HG02870 (cell line): ENCODE results near the gene PDGFB.

ENCODE experiments used
- ATAC-seq: cut with Tn5 transposase; IDR thresholded peaks from one replicate; pipeline ENCODE4 v1.9.1; 2021; ENCODE audit warnings: mild to moderate bottlenecking, moderate library complexity; ENCODE audit not compliant: unreplicated experiment

Gene PDGFB

GRCh38 chr22:39254789-39255298, 10.1 kb upstream of the PDGFB start:
- no peak for ATAC-seq

- no peak for ATAC-seq
These were observed 9.3 kb upstream of the PDGFB start for GRCh38 chr22:39254122-39254521.

DNA sequence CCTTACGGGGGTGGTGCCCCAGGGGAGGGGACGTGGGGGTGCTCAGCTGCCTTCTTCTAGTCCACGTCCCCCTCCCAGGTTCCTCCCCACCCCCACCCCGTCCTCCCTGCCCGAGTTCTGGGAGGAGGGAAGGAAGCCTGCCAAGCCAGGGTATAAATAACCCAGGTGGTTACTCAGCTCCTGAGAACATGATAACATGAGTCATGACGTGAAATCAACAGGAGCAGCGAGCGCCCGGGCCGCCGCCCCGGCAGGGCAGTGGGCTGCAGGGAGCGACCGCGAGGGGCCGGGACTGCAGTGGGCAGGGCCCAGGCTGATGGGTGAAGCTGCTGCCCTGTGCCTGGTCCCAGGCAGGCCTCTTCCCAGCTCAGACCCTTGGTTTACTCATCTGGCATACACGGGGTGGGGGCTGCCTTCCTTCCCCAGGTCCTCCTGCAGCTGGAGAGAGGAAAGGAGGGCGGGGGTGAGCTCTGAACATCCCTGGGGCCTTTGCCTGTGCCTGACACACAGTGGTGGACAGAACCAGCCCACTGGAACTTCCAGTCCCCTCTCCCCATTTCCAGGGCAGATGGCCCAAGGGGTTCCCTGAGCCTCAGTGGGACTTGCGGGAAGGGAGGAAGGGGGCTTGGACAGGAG, 8.8 kb upstream of the PDGFB start:
- no peak for ATAC-seq

DNA sequence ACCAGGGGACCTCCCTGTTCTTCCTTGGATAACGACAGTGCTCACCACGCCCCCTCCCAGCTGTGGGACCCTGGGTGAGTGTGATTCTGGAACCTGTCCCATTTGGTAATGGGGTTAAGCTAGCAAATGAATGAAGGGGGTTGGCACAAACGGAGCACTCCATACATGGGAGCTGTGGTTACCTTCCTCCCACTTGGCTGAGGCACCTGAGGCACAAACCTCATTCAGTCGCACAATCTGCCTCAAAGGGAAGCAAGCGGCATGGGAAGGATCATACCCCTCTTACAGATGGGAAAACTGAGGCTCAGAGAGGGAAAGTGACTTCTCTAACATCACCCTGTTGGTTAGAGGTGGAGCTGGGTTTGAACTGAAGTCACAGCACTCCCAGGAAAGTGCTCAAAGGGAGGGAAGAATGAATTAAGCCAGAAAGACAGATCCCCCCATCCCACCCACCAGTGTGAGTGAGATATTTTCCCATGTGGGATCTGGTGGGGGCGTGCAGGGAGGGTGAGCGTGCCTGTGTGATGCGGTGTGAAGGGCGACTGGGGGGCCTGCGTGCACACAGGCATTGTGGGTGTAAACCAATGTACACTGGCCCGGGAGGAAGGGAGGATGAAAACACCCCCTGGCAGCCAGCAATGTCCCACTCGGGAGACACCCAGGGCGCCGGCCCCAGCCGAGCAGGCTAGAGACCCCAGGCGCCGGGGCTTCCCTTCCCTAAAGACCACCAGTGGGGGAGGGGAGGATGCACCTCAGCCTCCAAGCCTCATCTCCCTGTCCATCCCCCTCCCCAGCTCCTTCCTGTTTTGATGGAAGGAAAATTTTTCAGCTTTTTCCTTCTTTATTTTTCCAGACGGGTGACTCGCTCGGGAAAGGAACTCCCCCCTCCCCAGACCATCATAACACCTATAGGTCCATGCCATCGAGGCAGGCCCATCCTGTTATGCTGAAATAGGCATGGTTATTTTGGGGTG, 8.0 kb upstream of the PDGFB start:
- ATAC-seq: no peak

- no peak for ATAC-seq
These were observed 7.1 kb upstream of the PDGFB start for GRCh38 chr22:39251762-39252460.

- ATAC-seq: no peak
These were observed 6.1 kb upstream of the PDGFB start for GRCh38 chr22:39250838-39251237.

- ATAC-seq: no peak
These were observed 5.3 kb upstream of the PDGFB start for GRCh38 chr22:39250131-39250530.

DNA sequence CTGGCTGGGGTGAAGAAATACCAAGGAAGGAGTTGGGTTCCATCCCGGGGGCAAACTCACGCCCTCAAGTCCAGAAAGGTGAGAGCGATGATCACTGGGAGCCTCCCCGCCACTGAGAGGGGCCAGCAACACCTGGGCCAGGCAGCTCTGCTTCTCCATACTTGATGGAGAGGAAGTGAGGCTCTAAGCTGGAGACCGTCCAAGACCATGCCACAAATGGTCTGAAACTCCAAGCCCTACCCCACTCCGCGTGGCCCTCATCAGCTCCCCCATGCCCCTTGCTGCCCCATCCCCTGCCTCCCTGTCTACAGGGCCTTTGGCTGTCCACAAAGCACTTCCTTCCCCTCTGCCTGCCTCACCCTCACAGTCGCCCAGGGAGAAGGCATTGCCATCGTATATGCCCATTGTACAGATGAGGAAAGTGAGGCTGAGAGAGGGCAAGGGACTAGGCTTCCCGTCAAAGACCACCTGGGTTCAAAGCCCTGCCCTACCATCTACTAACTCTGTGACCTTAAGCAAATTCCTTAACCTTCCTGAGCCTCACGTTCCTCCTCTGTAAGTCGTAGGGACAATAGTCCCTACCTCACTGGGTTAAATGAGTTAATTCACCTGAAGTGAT, 4.4 kb upstream of the PDGFB start:
- no peak for ATAC-seq

- ATAC-seq: no peak
These were observed 3.5 kb upstream of the PDGFB start for GRCh38 chr22:39248254-39248653.

GRCh38 chr22:39247361-39247760, 2.6 kb upstream of the PDGFB start:
- no peak for ATAC-seq

GRCh38 chr22:39246690-39247332, 2.0 kb upstream of the PDGFB start:
- ATAC-seq: no peak

GRCh38 chr22:39246217-39246616, 1.4 kb upstream of the PDGFB start:
- ATAC-seq: no peak

DNA sequence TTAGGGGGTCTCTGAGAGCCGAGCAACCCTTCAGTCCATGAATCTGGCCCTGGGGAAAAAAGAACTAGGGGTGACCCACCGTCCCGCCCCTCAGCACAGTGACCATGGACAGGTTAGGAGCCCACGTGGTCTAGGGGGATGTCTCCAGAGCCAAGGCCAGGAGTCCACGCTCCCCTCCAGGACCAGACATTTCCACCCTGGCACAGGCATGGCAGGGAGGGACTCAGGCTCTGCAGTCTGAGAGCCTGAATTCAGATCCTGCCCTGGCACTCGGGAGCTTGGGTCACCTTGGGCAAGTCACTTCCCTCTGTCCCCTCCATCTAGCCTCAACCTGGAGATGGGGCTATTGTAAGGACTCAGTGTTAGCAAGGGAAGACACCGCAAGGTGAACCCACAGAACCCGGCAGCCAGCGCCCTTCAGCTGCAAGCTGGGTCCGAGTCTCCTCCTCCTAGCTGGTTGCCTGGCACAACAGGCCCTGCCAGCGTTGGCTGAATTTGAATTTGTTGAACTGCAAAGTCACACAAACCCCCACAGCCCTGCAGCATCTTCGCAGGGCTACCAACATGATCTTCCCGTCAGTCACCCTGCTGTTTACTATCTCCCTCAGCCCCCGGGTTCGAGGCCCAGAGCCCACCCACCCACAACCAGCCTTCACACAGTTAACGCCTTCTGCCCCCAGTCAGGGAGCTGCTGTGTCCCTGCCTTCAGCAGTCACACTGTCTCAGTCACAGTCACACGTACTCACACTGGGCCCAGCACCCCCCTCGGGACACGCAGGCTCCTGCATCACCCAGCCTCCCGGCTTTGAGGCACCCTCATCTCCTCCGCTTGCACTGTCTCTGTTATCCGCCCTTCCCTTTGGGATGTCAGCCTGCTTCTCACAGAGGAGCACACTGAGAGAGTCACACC, 603 bp upstream of the PDGFB start:
- no peak for ATAC-seq

DNA sequence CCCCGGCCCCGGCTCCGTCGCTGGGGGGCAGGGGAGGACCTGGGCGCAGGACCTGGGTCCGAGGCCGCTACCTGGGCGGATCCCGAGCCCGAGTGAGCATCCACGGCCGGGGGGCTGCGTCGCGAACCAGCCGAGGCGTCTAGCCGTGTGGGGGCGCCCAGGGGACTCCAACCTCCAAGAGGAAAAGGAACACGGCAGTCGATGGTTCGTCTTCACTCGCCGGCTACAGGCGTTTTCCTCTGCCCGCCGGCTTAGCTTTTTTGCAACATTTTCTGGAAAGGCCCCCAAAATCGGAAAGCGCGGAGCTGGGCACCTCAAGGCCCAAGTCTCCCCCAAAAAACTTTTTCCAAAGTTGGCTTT, 666 bp downstream of the PDGFB start:
- no peak for ATAC-seq

DNA sequence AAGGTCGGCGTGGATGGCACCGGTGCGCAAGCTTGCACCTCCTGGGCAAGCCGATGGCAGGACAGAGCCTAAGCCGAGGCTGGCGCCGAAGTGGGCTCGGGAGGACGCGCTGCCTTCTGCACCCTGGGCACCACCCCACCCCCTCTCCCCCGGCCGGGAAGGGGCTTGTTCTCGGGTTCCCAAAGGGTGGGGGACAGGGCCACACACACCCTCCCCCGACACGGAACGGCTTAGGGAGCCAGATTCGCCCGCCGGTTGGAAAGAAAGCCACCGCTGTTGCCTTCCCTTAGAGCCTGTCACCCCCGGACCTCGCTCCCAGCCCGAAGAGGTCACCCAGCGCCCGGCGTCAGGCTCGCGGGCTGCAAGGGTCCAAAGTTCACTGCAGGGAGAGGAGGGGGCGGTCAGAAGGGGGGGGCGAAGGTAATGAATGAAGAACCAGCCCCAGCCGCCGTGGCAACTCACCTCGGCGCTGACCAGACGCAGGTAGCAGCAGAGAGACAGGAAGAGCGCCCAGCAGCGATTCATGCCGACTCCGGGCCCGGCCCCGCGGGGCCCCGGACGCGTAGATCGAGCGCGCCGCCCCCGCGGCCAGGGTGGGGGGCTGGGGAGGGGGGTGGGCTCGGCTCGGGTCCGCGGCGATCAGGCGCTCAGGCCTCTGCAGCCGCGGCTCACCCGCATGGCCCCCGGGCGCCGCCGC, 1.2 kb downstream of the PDGFB start:
- ATAC-seq: no peak

DNA sequence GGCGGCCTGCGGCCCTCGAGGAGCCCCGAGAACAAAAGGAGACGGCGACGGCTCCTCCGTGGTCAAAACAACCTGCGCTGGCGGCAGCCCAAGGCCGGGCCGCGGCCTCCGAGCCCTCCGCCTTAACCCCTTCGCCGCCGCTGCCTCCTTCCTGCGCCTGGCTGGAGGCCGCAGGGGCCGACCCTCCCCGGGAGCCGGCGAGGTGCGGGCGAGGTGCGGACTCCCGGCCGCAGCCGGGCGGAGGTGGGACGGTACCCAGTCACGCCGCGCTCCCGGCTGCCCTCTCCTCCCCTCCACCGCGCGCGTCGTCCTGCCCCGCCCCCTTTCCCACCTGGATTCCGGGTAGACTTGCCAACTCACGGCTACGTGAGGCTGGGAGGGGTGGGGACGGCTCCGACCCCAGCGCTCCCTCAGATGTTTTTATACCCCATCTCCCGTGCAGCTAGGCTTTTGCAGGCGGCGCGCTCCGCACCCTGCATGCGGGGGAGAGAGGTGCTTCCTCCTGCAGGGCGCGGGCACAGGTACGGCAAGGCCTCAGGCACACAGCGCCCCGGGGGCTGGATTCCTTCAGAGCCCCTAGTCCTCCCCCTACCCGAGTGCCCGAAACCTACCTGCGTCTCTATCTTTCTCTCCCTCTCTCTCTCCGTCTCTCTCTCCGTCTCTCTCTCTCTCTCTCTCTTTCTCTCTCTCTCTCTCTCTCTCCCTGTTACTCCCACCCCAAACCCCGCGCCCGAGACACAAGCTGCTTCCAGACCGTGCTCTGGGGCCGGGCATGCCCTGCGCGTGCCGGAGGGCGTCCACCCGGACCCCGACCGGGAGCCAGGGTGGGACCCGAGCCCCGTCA, 2.0 kb downstream of the PDGFB start:
- ATAC-seq: no peak

GRCh38 chr22:39241794-39242594, 2.8 kb downstream of the PDGFB start:
- no peak for ATAC-seq
